ENCODE data around the gene BIRC2. TPM values are rescaled to one million over a fixed set of nuclear protein-coding genes. Genes with fewer than 3 reads are reported as not detected.

The BIRC2 gene
- total RNA-seq, 2 experiments from 2014 or later = 26.6 to 26.9 TPM

GRCh38 chr11:102411142-102411541, 64.1 kb downstream of the BIRC2 start:
- Mint-ChIP-seq H3K4me3 (no peak overlapping the region), H3K27me3 (ENCODE audit: low read depth) (no peaks in the 10 kb centered on the region), H3K27ac (no peak overlapping the region), H3K36me3 (ENCODE audit: low read depth) (peaks cover 19% of the 10 kb centered on the region), H3K9me3 (no peaks in the 10 kb centered on the region), H3K4me1 (ENCODE audit: low read depth) (peaks cover 88% of the 10 kb centered on the region)
- DNase-seq = no peak
- intact Hi-C loops (cut with micrococcal nuclease) = no loop called here
- CTCF ChIA-PET = interaction anchor here (1.1 to 6.2 kb wide), 2 partner anchors 12 to 20 kb away, joined by 3 to 41 read pairs; no protein-coding TSS in a partner anchor

GRCh38 chr11:102413497-102413896, 66.5 kb downstream of the BIRC2 start:
- peaks cover 30% of the 10 kb centered on the region for H3K36me3 Mint-ChIP-seq (ENCODE audit: low read depth)
- peaks cover 88% of the 10 kb centered on the region for H3K4me1 Mint-ChIP-seq (ENCODE audit: low read depth)
- peak overlapping the region; percentile 84 for H3K27ac Mint-ChIP-seq
- peak; percentile 36 for DNase-seq
- H3K27me3 Mint-ChIP-seq (ENCODE audit: low read depth) = no peaks in the 10 kb centered on the region
- H3K4me3 Mint-ChIP-seq = peak overlapping the region; percentile 12
- intact Hi-C loops (cut with micrococcal nuclease) = no loop called here
- CTCF ChIA-PET = interaction anchor here (0.6 to 1.5 kb wide), 3 partner anchors 17 to 80 kb away, joined by 3 read pairs; no protein-coding TSS in a partner anchor
- H3K9me3 Mint-ChIP-seq = peaks cover 8% of the 10 kb centered on the region

GRCh38 chr11:102414559-102414958, 67.5 kb downstream of the BIRC2 start:
- peaks cover 8% of the 10 kb centered on the region for H3K9me3 Mint-ChIP-seq
- H3K4me3 Mint-ChIP-seq = no peak overlapping the region
- H3K27me3 Mint-ChIP-seq (ENCODE audit: low read depth) = no peaks in the 10 kb centered on the region
- CTCF ChIA-PET = interaction anchor here (0.7 to 1.5 kb wide), 4 partner anchors 16 to 79 kb away, joined by 3 read pairs; no protein-coding TSS in a partner anchor
- H3K27ac Mint-ChIP-seq = peak overlapping the region; percentile 84
- intact Hi-C loops (cut with micrococcal nuclease) = no loop called here
- H3K36me3 Mint-ChIP-seq (ENCODE audit: low read depth) = peaks cover 33% of the 10 kb centered on the region
- H3K4me1 Mint-ChIP-seq (ENCODE audit: low read depth) = peaks cover 91% of the 10 kb centered on the region
- DNase-seq = no peak

- peaks cover 8% of the 10 kb centered on the region for H3K9me3 Mint-ChIP-seq
- peaks cover 94% of the 10 kb centered on the region for H3K4me1 Mint-ChIP-seq (ENCODE audit: low read depth)
- peak overlapping the region; percentile 50 for H3K4me3 Mint-ChIP-seq
- H3K27me3 Mint-ChIP-seq (ENCODE audit: low read depth) = no peaks in the 10 kb centered on the region
- intact Hi-C loops (cut with micrococcal nuclease) = loop anchor here (5.0 kb wide), 1 partner anchor 147 kb away; no protein-coding TSS in a partner anchor
- CTCF ChIA-PET = interaction anchor here (0.9 to 1.5 kb wide), 4 partner anchors 9 to 80 kb away, joined by 3 to 4 read pairs (median 4); no protein-coding TSS in a partner anchor
- DNase-seq = no peak
- peaks cover 28% of the 10 kb centered on the region for H3K36me3 Mint-ChIP-seq (ENCODE audit: low read depth)
- peak overlapping the region; percentile 84 for H3K27ac Mint-ChIP-seq
Measured at GRCh38 chr11:102415304-102415916, 68.4 kb downstream of the BIRC2 start.

- H3K36me3 Mint-ChIP-seq (ENCODE audit: low read depth) = peaks cover 34% of the 10 kb centered on the region
- peak overlapping the region; percentile 34 for H3K4me3 Mint-ChIP-seq
- peaks cover 92% of the 10 kb centered on the region for H3K4me1 Mint-ChIP-seq (ENCODE audit: low read depth)
- CTCF ChIA-PET = interaction anchor here (0.8 to 1.3 kb wide), 4 partner anchors 12 to 76 kb away, joined by 3 to 4 read pairs (median 3); no protein-coding TSS in a partner anchor
- peaks cover 8% of the 10 kb centered on the region for H3K9me3 Mint-ChIP-seq
- peak; percentile 38 for DNase-seq
- intact Hi-C loops (cut with micrococcal nuclease) = loop anchor here (1.0 to 5.0 kb wide), 10 partner anchors 13 to 145 kb away; partner anchors contain the start of genes BIRC2, BIRC3 and TMEM123
- H3K27ac Mint-ChIP-seq = peak overlapping the region; percentile 84
- H3K27me3 Mint-ChIP-seq (ENCODE audit: low read depth) = no peaks in the 10 kb centered on the region
Measured at GRCh38 chr11:102416976-102417375, 70.0 kb downstream of the BIRC2 start.

GRCh38 chr11:102419181-102419580, 72.2 kb downstream of the BIRC2 start:
- no peak overlapping the region for H3K4me3 Mint-ChIP-seq
- peaks cover 92% of the 10 kb centered on the region for H3K4me1 Mint-ChIP-seq (ENCODE audit: low read depth)
- H3K27ac Mint-ChIP-seq = peak overlapping the region; percentile 10
- peaks cover 35% of the 10 kb centered on the region for H3K36me3 Mint-ChIP-seq (ENCODE audit: low read depth)
- intact Hi-C loops (cut with micrococcal nuclease) = loop anchor here (5.0 kb wide), 1 partner anchor 143 kb away; no protein-coding TSS in a partner anchor
- H3K27me3 Mint-ChIP-seq (ENCODE audit: low read depth) = no peaks in the 10 kb centered on the region
- no peak for DNase-seq
- CTCF ChIA-PET = interaction anchor here (1.1 to 1.3 kb wide), 4 partner anchors 11 to 77 kb away, joined by 3 to 4 read pairs (median 3); no protein-coding TSS in a partner anchor
- H3K9me3 Mint-ChIP-seq = peaks cover 8% of the 10 kb centered on the region

- Mint-ChIP-seq H3K9me3 (peaks cover 8% of the 10 kb centered on the region), H3K27ac (peak overlapping the region; percentile 73), H3K36me3 (ENCODE audit: low read depth) (peaks cover 37% of the 10 kb centered on the region), H3K27me3 (ENCODE audit: low read depth) (no peaks in the 10 kb centered on the region), H3K4me1 (ENCODE audit: low read depth) (peaks cover 92% of the 10 kb centered on the region), H3K4me3 (no peak overlapping the region)
- DNase-seq = peak; percentile 60
- intact Hi-C loops (cut with micrococcal nuclease) = no loop called here
- CTCF ChIA-PET = interaction anchor here (1.3 to 1.5 kb wide), 4 partner anchors 10 to 75 kb away, joined by 3 to 7 read pairs (median 6); no protein-coding TSS in a partner anchor
Measured at GRCh38 chr11:102420547-102420946, 73.5 kb downstream of the BIRC2 start.

- DNase-seq = no peak
- CTCF ChIA-PET = interaction anchor here (0.6 to 1.5 kb wide), 4 partner anchors 9 to 22 kb away, joined by 4 to 7 read pairs (median 6); no protein-coding TSS in a partner anchor
- peaks cover 92% of the 10 kb centered on the region for H3K4me1 Mint-ChIP-seq (ENCODE audit: low read depth)
- H3K27ac Mint-ChIP-seq = peak overlapping the region; percentile 73
- peaks cover 37% of the 10 kb centered on the region for H3K36me3 Mint-ChIP-seq (ENCODE audit: low read depth)
- H3K4me3 Mint-ChIP-seq = no peak overlapping the region
- peaks cover 8% of the 10 kb centered on the region for H3K9me3 Mint-ChIP-seq
- H3K27me3 Mint-ChIP-seq (ENCODE audit: low read depth) = no peaks in the 10 kb centered on the region
- intact Hi-C loops (cut with micrococcal nuclease) = no loop called here
Measured at GRCh38 chr11:102421261-102421660, 74.2 kb downstream of the BIRC2 start.

- peaks cover 84% of the 10 kb centered on the region for H3K4me1 Mint-ChIP-seq (ENCODE audit: low read depth)
- no peak overlapping the region for H3K4me3 Mint-ChIP-seq
- intact Hi-C loops (cut with micrococcal nuclease) = no loop called here
- CTCF ChIA-PET = interaction anchor here (0.6 to 1.6 kb wide), 11 partner anchors 12 to 189 kb away, joined by 3 to 7 read pairs (median 3); no protein-coding TSS in a partner anchor
- DNase-seq = no peak
- H3K36me3 Mint-ChIP-seq (ENCODE audit: low read depth) = peaks cover 34% of the 10 kb centered on the region
- H3K27me3 Mint-ChIP-seq (ENCODE audit: low read depth) = no peaks in the 10 kb centered on the region
- peak overlapping the region; percentile 64 for H3K27ac Mint-ChIP-seq
- H3K9me3 Mint-ChIP-seq = no peaks in the 10 kb centered on the region
Measured at GRCh38 chr11:102422817-102423712, 76.1 kb downstream of the BIRC2 start.

GRCh38 chr11:102423936-102424335, 76.9 kb downstream of the BIRC2 start:
- H3K27me3 Mint-ChIP-seq (ENCODE audit: low read depth) = no peaks in the 10 kb centered on the region
- peaks cover 31% of the 10 kb centered on the region for H3K36me3 Mint-ChIP-seq (ENCODE audit: low read depth)
- peaks cover 81% of the 10 kb centered on the region for H3K4me1 Mint-ChIP-seq (ENCODE audit: low read depth)
- DNase-seq = no peak
- no peak overlapping the region for H3K27ac Mint-ChIP-seq
- CTCF ChIA-PET = interaction anchor here (1.0 to 2.9 kb wide), 4 partner anchors 15 to 189 kb away, joined by 3 to 13 read pairs (median 4); no protein-coding TSS in a partner anchor
- intact Hi-C loops (cut with micrococcal nuclease) = no loop called here
- H3K9me3 Mint-ChIP-seq = no peaks in the 10 kb centered on the region
- no peak overlapping the region for H3K4me3 Mint-ChIP-seq

- Mint-ChIP-seq H3K4me1 (ENCODE audit: low read depth) (peaks cover 84% of the 10 kb centered on the region), H3K27me3 (ENCODE audit: low read depth) (no peaks in the 10 kb centered on the region), H3K9me3 (no peaks in the 10 kb centered on the region), H3K4me3 (no peak overlapping the region), H3K36me3 (ENCODE audit: low read depth) (peaks cover 36% of the 10 kb centered on the region), H3K27ac (peak overlapping the region; percentile 15)
- DNase-seq = no peak
- CTCF ChIA-PET = interaction anchor here (0.7 to 2.9 kb wide), 3 partner anchors 31 to 132 kb away, joined by 3 to 13 read pairs (median 5); no protein-coding TSS in a partner anchor
- intact Hi-C loops (cut with micrococcal nuclease) = no loop called here
Measured at GRCh38 chr11:102426000-102426399, 79.0 kb downstream of the BIRC2 start.

All from activated naive CD4-positive, alpha-beta T cell treated with anti-CD3 and anti-CD28 coated beads for 36 hours (primary cell).